Hematopoietic multipotent progenitor cell treated with erythropoietin and hydrocortisone succinate and interleukin-3 and kit ligand, for 17 days (in vitro differentiated cells): ENCODE measurements around the gene GLYR1.
"Not testable (repeated sequence)": the region's sequence is repeated elsewhere in the genome, so short reads cannot be mapped to it uniquely, and the experiment has no call there.

Experiments used
- DNase-seq: peaks from one replicate; pipeline ENCODE4 v3.0.0-alpha.2; 2015; ENCODE audit warnings: low spot score

GLYR1 gene

GRCh38 chr16:4787627-4788482, 59.2 kb downstream of the GLYR1 start, which contains the start of gene SEPTIN12:
Gene SEPTIN12, minus strand, starts transcription at chr16:4788345. Its CDS starts 700 bp downstream, at chr16:4787645.
- DNase-seq, result no peak

- no peak for DNase-seq
Measured at GRCh38 chr16:4787068-4787467, 60.0 kb downstream of the GLYR1 start.

- DNase-seq, result no peak
Measured at GRCh38 chr16:4785758-4786433, 61.2 kb downstream of the GLYR1 start.

- not testable (repeated sequence) for DNase-seq
Measured at GRCh38 chr16:4784444-4784987, 62.6 kb downstream of the GLYR1 start.

- DNase-seq, result no peak
Measured at GRCh38 chr16:4783951-4784336, 63.1 kb downstream of the GLYR1 start.

- no peak for DNase-seq
Measured at GRCh38 chr16:4783251-4783950, 63.7 kb downstream of the GLYR1 start.

- no peak for DNase-seq
Measured at GRCh38 chr16:4780235-4780634, 66.9 kb downstream of the GLYR1 start.

GRCh38 chr16:4778050-4778392, 69.1 kb downstream of the GLYR1 start:
- no peak for DNase-seq

- no peak for DNase-seq
Measured at GRCh38 chr16:4777339-4778049, 69.6 kb downstream of the GLYR1 start.

- DNase-seq, result no peak
Measured at GRCh38 chr16:4776141-4776705, 70.9 kb downstream of the GLYR1 start.

- no peak for DNase-seq
Measured at GRCh38 chr16:4775005-4775404, 72.1 kb downstream of the GLYR1 start.

- no peak for DNase-seq
Measured at GRCh38 chr16:4772351-4772750, 74.7 kb downstream of the GLYR1 start.

GRCh38 chr16:4771646-4772045, 75.4 kb downstream of the GLYR1 start:
- no peak for DNase-seq

- DNase-seq, result no peak
Measured at GRCh38 chr16:4769306-4769638, 77.8 kb downstream of the GLYR1 start.

GRCh38 chr16:4768549-4769305, 78.4 kb downstream of the GLYR1 start:
- peak; percentile 65 for DNase-seq

GRCh38 chr16:4767872-4768548, 79.1 kb downstream of the GLYR1 start:
- DNase-seq, result no peak

GRCh38 chr16:4766875-4767628, 80.0 kb downstream of the GLYR1 start, which contains the start of gene ZNF500:
Gene ZNF500, minus strand, starts transcription at chr16:4767162. Its CDS starts 1,184 bp downstream, at chr16:4765978.
- peak; percentile 93 for DNase-seq

GRCh38 chr16:4765511-4766474, 81.3 kb downstream of the GLYR1 start:
- no peak for DNase-seq
